K562 (cell line): Measurements from ENCODE around the gene CEP72. TPM values are rescaled to one million over a fixed set of nuclear protein-coding genes. Genes with fewer than 3 reads are reported as not detected.

Experiments used
- ATAC-seq: fragments of 200-7000 bp; cut with Tn5 transposase; 3 replicates; pipeline ENCODE4 v1.9.1; 2020; ENCODE audit warnings: moderate library complexity
- BruUV-seq: library from RNA; stranded (reverse); fragments of 400-500 nt; replicated peaks from 2 replicates; lab custom pipeline; 2021; lab: Mats Ljungman, UMichigan
- CTCF ChIA-PET: fragments of 300-600 bp; formaldehyde crosslinking; extraction: SDS; loops from one replicate; lab custom pipeline; 2021; ENCODE audit warnings: low intra/inter-chr PET ratio; lab: Yijun Ruan, JAX
- POLR2A ChIA-PET: fragments of 300-600, 350-650 bp; sonication (Branson Sonifier 250); formaldehyde crosslinking; extraction: SDS; loops from one replicate; lab custom pipeline; 2021; ENCODE audit warnings: antibody characterized with exemption, inconsistent platforms; lab: Yijun Ruan, JAX
- DNase-seq, 4 experiments: peaks; one replicate each; pipeline versions ENCODE4 v3.0.0 to v3.0.0-alpha.2; 2011 to 2018; ENCODE audit warnings: low spot score in 3 of 4, mixed read lengths in 3 of 4; ENCODE audit errors: extremely low read depth in 1 of 4
- FAIRE-seq: peaks from 2 replicates; lab custom pipeline; 2011; peaks lifted over from hg19 to GRCh38; lab: Jason Lieb, UNC
- H2AFZ ChIP-seq: 2 replicates; pipeline ENCODE4 v1.6.0; 2011; ENCODE audit warnings: low read depth, low read length, control low read depth, inconsistent platforms
- H3K27ac ChIP-seq: fragments of 200-600 bp; 3 replicates; pipeline ENCODE4 v1.8.0; 2011; ENCODE audit warnings: low read depth, mild to moderate bottlenecking, control low read depth, inconsistent platforms, low read length, moderate library complexity, mixed read lengths; ENCODE audit errors: extremely low read depth
- H3K27me3 ChIP-seq, 2 experiments: fragments of 300-600 bp in 1 of 2; 2 replicates in 1 of 2; 3 replicates in 1 of 2; pipeline versions ENCODE4 v1.6.0 to v1.8.0; 2011; ENCODE audit warnings: inconsistent platforms in 2 of 2, low read length in 2 of 2, mild to moderate bottlenecking in 1 of 2, mixed read lengths in 1 of 2, moderate library complexity in 1 of 2; ENCODE audit not compliant: control insufficient read depth in 2 of 2, insufficient read depth in 2 of 2
- H3K36me3 ChIP-seq: fragments of 300-600 bp; 3 replicates; pipeline ENCODE4 v1.8.0; 2011; ENCODE audit warnings: mild to moderate bottlenecking, low read length, inconsistent platforms; ENCODE audit not compliant: control insufficient read depth, insufficient read depth
- H3K4me1 ChIP-seq, 2 experiments: fragments of 200-600 bp in 1 of 2; replicated peaks in 1 of 2; 2 replicates in 1 of 2; 3 replicates in 1 of 2; pipeline versions ENCODE4 v1.5.1 to v1.8.0; 2011; ENCODE audit warnings: inconsistent platforms in 2 of 2, low read length in 2 of 2, mild to moderate bottlenecking in 1 of 2, mixed read lengths in 1 of 2, moderate library complexity in 1 of 2; ENCODE audit not compliant: control insufficient read depth in 2 of 2, insufficient read depth in 2 of 2
- H3K4me2 ChIP-seq: 2 replicates; pipeline ENCODE4 v1.6.1; 2011; ENCODE audit warnings: low read length, control low read depth, inconsistent platforms, mixed read lengths; ENCODE audit not compliant: insufficient read depth
- H3K4me3 ChIP-seq: fragments of 200-600 bp; sonication (generic), shearing (Covaris generic); 2 replicates; pipeline ENCODE4 v1.5.1; 2016; ENCODE audit warnings: control low read depth, inconsistent platforms
- H3K79me2 ChIP-seq: fragments of 200-600 bp; 3 replicates; pipeline ENCODE4 v1.8.0; 2011; ENCODE audit warnings: low read length, inconsistent platforms; ENCODE audit not compliant: control insufficient read depth, insufficient read depth
- H3K9ac ChIP-seq, 2 experiments: 2 replicates each; pipeline versions ENCODE4 v1.6.0 to v1.6.1; 2011; ENCODE audit warnings: low read depth in 2 of 2, low read length in 2 of 2, control low read depth in 1 of 2, inconsistent platforms in 1 of 2, mild to moderate bottlenecking in 1 of 2, mixed read lengths in 1 of 2; ENCODE audit not compliant: insufficient read depth in 1 of 2
- H3K9me1 ChIP-seq: one replicate; pipeline ENCODE4 v1.6.0; 2011; ENCODE audit warnings: inconsistent platforms, mild to moderate bottlenecking, low read length, moderate library complexity; ENCODE audit not compliant: control insufficient read depth, insufficient read depth
- H3K9me3 ChIP-seq: replicated peaks from 2 replicates; pipeline ENCODE4 v1.5.1; 2011; ENCODE audit warnings: low read depth, low read length, inconsistent platforms; ENCODE audit not compliant: control insufficient read depth, insufficient read depth
- H4K20me1 ChIP-seq: replicated peaks from 2 replicates; pipeline ENCODE4 v1.6.1; 2011; ENCODE audit warnings: low read length, inconsistent platforms, mixed read lengths; ENCODE audit not compliant: control insufficient read depth, insufficient read depth
- CREB1 ChIP-seq, 2 experiments: sonication (generic) in 1 of 2; formaldehyde crosslinking in 1 of 2; IDR thresholded peaks; 2 replicates each; pipeline versions ENCODE4 v1.6.1 to v1.8.0; 2012 to 2022; ENCODE audit warnings: inconsistent platforms in 1 of 2, mild to moderate bottlenecking in 1 of 2, missing genetic modification reagents in 1 of 2, moderate library complexity in 1 of 2
- MCM3 ChIP-seq: fragments of 450-650 bp; IDR thresholded peaks from 2 replicates; pipeline ENCODE4 v1.6.1; 2016
- MEF2A ChIP-seq: IDR thresholded peaks from 2 replicates; pipeline ENCODE4 v1.6.1; 2011; ENCODE audit warnings: low read depth, mild to moderate bottlenecking, low read length, moderate library complexity; ENCODE audit not compliant: control insufficient read depth
- POLR2AphosphoS2 ChIP-seq: IDR thresholded peaks from 2 replicates; pipeline ENCODE4 v1.6.1; 2012; ENCODE audit warnings: low read length, improper control_type of control experiment
- THRAP3 ChIP-seq: fragments of 450-650 bp; IDR thresholded peaks from 2 replicates; pipeline ENCODE4 v1.6.1; 2016; ENCODE audit warnings: mild to moderate bottlenecking, inconsistent platforms, borderline replicate concordance
- ZEB2 ChIP-seq: fragments of 450-650 bp; IDR thresholded peaks from 2 replicates; pipeline ENCODE4 v1.6.1; 2016
- ZNF431 ChIP-seq: sonication (generic); formaldehyde crosslinking; IDR thresholded peaks from 2 replicates; pipeline ENCODE4 v1.8.0; 2022; ENCODE audit warnings: mild to moderate bottlenecking, missing genetic modification reagents
- WGBS: fragments of 100-300 bp; shearing (Covaris generic); methylation state at CpG from one replicate; pipeline ENCODE4 v1.1.6; 2016; ENCODE audit warnings: low coverage, mixed read lengths; ENCODE audit not compliant: insufficient coverage; ENCODE audit errors: missing lambda C conversion rate; 5-methylcytosine and 5-hydroxymethylcytosine counted together
- in situ Hi-C: fragments of 300-500 bp; cut with MboI; formaldehyde crosslinking; loops from 4 replicates; pipeline ENCODE4 v1.15.0; 2018; ENCODE audit warnings: inconsistent platforms, mixed read lengths
- intact Hi-C: fragments of 100-400 bp; cut with micrococcal nuclease; formaldehyde crosslinking; loops from 2 replicates; pipeline ENCODE4 v1.14.2; 2022
- polyA plus RNA-seq, 8 experiments: library from polyadenylated mRNA; depleted of rRNA in 4 of 8; stranded (reverse) in 5 of 8; unstranded in 3 of 8; fragments of >200 nt; fragmentation: Nextera tagmentation in 2 of 8; fragmentation: Illumina TruSeq in 1 of 8; extraction: Ambion mirVana in 2 of 8; extraction: Trizol in 1 of 8; gene quantifications; 2 replicates each; pipeline versions ENCODE4 v1.2.1 to v1.2.3, GENCODE V29; 2011 to 2014; ENCODE audit warnings: inconsistent platforms in 1 of 8, missing spikeins in 1 of 8
- total RNA-seq, 7 experiments: library from RNA; depleted of rRNA in 6 of 7; stranded (reverse); fragments of >200 nt in 6 of 7; fragmentation: Illumina TruSeq in 2 of 7; extraction: Trizol in 2 of 7; gene quantifications; 2 replicates each; pipeline versions ENCODE4 v1.2.1 to v1.2.3, GENCODE V29; 2011 to 2021; ENCODE audit warnings: low replicate concordance in 1 of 7
- TF ChIP-seq, protein P1 (sequence below): sonication (generic); formaldehyde crosslinking; IDR thresholded peaks from 2 replicates; pipeline ENCODE4 v1.9.0; 2022; ENCODE audit warnings: mild to moderate bottlenecking, missing genetic modification reagents
- TF ChIP-seq, protein P2 (sequence below): sonication (generic); formaldehyde crosslinking; IDR thresholded peaks from 2 replicates; pipeline ENCODE4 v1.8.1; 2023; ENCODE audit warnings: mild to moderate bottlenecking, missing genetic modification reagents
- TF ChIP-seq, protein P3 (sequence below): fragments of 250-450 bp; sonication (Bioruptor Pico); IDR thresholded peaks from 2 replicates; pipeline ENCODE4 v1.5.0; 2021

Gene CEP72
- total and polyA plus RNA-seq, 9 of the 15 experiments (the other 6 are each of a cell fraction or from before 2014, with no cell fraction given) = 0.89 to 38.1 (median 14.2) TPM

DNA sequence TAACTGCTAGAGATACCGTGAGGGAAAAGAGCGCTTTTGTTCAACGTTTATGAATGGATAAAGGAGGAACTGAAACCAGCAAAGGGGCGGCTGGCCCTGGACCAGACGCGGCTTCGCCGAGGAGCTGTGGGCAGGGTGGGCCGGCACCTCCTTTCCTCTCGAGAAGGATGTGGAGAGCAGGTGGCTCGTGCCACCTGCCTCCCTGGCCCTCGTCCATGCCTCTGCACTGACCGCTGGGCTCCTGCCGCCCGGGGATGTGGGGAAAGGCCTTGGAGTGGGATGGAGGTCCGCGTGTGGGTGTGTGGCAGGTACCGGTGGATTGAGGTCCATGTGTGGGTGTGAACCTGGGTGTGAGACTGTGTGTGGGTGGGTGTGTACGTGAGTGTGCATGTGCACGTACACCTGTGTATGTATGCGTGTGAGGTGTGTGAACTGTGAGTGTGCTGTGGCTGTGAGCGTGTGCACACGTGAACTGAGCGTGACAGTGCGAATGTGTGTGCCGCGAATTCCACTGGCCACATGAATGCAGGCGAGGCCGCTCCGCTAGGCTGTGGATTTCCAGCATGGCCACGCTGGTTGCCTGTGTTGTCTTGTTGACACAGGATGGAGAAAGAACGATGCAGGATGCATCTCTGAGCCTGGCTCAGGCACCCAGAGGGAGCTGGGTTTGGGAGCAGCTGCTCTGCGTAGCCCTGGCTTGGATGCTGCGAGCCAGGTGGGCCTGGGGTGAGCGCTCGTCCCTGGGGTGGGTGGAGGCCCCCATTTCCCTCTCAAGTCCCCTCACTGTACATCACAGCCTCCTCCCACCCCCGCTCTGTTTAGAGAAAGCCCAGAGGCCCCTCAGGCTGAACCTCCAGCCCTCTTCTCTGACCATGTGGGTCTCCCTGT is 4.4 kb upstream of the CEP72 start:
- H3K27me3 ChIP-seq = peaks cover 35 to 64% of the 10 kb centered on the region in 2 experiments
- intact Hi-C loops = no loop called here
- DNase-seq = no peak
- H2AFZ ChIP-seq = no peak overlapping the region
- POLR2A ChIA-PET = no interaction called here
- WGBS = 30% methylated on average over 33 of the region's 37 CpGs
- no peak for ATAC-seq
- H4K20me1 ChIP-seq = peaks cover 6% of the 10 kb centered on the region; the same call in 1 of the 2 replicates
- no peaks in the 10 kb centered on the region for H3K9me1 ChIP-seq
- no peaks in the 10 kb centered on the region for H3K9me3 ChIP-seq
- no peak overlapping the region for H3K4me3 ChIP-seq
- no peak for FAIRE-seq
- peaks cover 6% of the 10 kb centered on the region for H3K79me2 ChIP-seq
- H3K9ac ChIP-seq = peak overlapping the region in 1 of 2 experiments; percentile 65; a peak in 1 of 4 replicates
- H3K36me3 ChIP-seq = no peaks in the 10 kb centered on the region
- TF ChIP-seq MEF2A (no peak), THRAP3 (no peak), POLR2AphosphoS2 (no peak), ZEB2 (no peak), MCM3 (peak; percentile 35; the same call in 1 of the 2 replicates), CREB1 (IDR thresholded peaks at IDR 0.05) (no peak), CREB1 (CRISPR knock-in tag; IDR thresholded peaks at IDR 0.05) (no peak), ZNF431 (CRISPR knock-in tag) (no peak)
- TF ChIP-seq, protein P1, sequence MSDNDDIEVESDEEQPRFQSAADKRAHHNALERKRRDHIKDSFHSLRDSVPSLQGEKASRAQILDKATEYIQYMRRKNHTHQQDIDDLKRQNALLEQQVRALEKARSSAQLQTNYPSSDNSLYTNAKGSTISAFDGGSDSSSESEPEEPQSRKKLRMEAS = 0 out of 2 replicates have a peak, but pooled peaks have one; percentile 17
- TF ChIP-seq, protein P2, sequence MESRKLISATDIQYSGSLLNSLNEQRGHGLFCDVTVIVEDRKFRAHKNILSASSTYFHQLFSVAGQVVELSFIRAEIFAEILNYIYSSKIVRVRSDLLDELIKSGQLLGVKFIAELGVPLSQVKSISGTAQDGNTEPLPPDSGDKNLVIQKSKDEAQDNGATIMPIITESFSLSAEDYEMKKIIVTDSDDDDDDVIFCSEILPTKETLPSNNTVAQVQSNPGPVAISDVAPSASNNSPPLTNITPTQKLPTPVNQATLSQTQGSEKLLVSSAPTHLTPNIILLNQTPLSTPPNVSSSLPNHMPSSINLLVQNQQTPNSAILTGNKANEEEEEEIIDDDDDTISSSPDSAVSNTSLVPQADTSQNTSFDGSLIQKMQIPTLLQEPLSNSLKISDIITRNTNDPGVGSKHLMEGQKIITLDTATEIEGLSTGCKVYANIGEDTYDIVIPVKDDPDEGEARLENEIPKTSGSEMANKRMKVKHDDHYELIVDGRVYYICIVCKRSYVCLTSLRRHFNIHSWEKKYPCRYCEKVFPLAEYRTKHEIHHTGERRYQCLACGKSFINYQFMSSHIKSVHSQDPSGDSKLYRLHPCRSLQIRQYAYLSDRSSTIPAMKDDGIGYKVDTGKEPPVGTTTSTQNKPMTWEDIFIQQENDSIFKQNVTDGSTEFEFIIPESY (CRISPR knock-in tag) = 0 out of 2 replicates have a peak, but pooled peaks have one; percentile 12
- TF ChIP-seq, protein P3, sequence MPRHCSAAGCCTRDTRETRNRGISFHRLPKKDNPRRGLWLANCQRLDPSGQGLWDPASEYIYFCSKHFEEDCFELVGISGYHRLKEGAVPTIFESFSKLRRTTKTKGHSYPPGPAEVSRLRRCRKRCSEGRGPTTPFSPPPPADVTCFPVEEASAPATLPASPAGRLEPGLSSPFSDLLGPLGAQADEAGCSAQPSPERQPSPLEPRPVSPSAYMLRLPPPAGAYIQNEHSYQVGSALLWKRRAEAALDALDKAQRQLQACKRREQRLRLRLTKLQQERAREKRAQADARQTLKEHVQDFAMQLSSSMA = no peak
- TF ChIP-seq, all 486 proteins: peak for 3
- Histone ChIP-seq H3K27ac (no peak overlapping the region), H3K4me2 (no peak overlapping the region), H3K4me1 (peaks cover 6 to 33% of the 10 kb centered on the region in 2 experiments; a peak in 4 of 5 replicates)
- in situ Hi-C loops = no loop called here
- CTCF ChIA-PET = no interaction called here
- BruUV-seq = no TSS peak
